BLaER1 treated with 17β-estradiol and CSF1 and Interleukin-3, amounts not matched to agents 10 nM and 100 nM (cell line): ENCODE results near the gene ALX3.

Source experiments
- H3K27ac ChIP-seq, 11 experiments: shearing (Covaris generic); formaldehyde crosslinking; 2 replicates each; pipeline ENCODE4 v1.8.1; 2022
- H3K27me3 ChIP-seq, 11 experiments: shearing (Covaris generic); formaldehyde crosslinking; 2 replicates each; pipeline ENCODE4 v1.8.1; 2022
- H3K36me3 ChIP-seq, 11 experiments: shearing (Covaris generic); formaldehyde crosslinking; 2 replicates each; pipeline ENCODE4 v1.8.1; 2022
- H3K4me1 ChIP-seq, 10 experiments: shearing (Covaris generic); formaldehyde crosslinking; 2 replicates each; pipeline ENCODE4 v1.8.1; 2022
- H3K4me2 ChIP-seq, 11 experiments: shearing (Covaris generic); formaldehyde crosslinking; 2 replicates each; pipeline ENCODE4 v1.8.1; 2022
- H3K4me3 ChIP-seq, 10 experiments: shearing (Covaris generic); formaldehyde crosslinking; 2 replicates each; pipeline ENCODE4 v1.8.1; 2022
- H3K9ac ChIP-seq, 11 experiments: shearing (Covaris generic); formaldehyde crosslinking; 2 replicates each; pipeline ENCODE4 v1.8.1; 2022
- H3K9me3 ChIP-seq, 11 experiments: shearing (Covaris generic); formaldehyde crosslinking; replicated peaks in 1 of 11; 2 replicates each; pipeline ENCODE4 v1.8.1; 2022
- H4K20me1 ChIP-seq, 11 experiments: shearing (Covaris generic); formaldehyde crosslinking; 2 replicates each; pipeline ENCODE4 v1.8.1; 2022
- Cebpa-rat ChIP-seq, 11 experiments: shearing (Covaris generic); IDR thresholded peaks; 2 replicates each; pipeline ENCODE4 v1.8.1; 2022

ALX3 gene

DNA sequence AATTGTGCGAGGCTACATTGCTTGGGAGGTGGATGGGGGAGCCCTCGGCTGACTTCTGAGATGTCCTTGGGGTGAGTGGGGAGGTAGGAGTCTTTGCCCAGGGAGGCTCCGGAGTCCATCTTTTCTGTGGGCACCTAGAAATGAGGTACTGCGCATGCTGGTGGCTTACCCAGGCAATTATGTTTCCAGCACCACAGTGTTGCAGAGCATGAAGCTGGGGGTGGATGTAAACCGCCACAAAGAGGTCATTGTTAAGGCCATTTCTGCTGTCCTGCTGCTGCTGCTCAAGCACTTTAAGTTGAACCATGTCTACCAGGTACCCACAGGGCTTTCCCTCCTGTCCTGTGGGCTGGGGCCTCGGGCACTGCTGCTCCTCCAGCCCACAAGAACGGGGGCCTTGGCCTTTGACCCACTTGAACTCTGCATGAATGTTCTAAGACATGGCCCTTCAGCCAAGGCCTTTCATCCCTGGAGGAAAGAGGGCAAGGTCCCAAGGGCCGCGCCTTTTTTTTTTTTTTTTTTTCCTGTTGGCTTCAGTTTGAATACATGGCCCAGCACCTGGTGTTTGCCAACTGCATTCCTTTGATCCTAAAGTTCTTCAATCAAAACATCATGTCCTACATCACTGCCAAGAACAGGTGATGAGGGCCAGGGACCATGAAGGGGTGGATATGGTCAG is 21.4 kb downstream of the ALX3 start:
- Histone ChIP-seq H3K27ac (no peak overlapping the region), H4K20me1 (peaks cover 3 to 70% (median 29%) of the 10 kb centered on the region in 11 experiments; a peak in 15 of 22 replicates), H3K36me3 (peaks cover 100% of the 10 kb centered on the region in 11 experiments), H3K4me2 (no peak overlapping the region), H3K4me1 (peaks cover 0 to 7% (median 0%) of the 10 kb centered on the region in 10 experiments; a peak in 2 of 20 replicates), H3K9me3 (no peaks in the 10 kb centered on the region), H3K27me3 (no peaks in the 10 kb centered on the region), H3K9ac (no peak overlapping the region), H3K4me3 (no peak overlapping the region)
- no peak for TF ChIP-seq Cebpa-rat (IDR thresholded peaks at IDR 0.05)

- H4K20me1 ChIP-seq, result peaks cover 0 to 69% (median 25%) of the 10 kb centered on the region in 11 experiments; a peak in 15 of 22 replicates
- H3K4me3 ChIP-seq, result no peak overlapping the region
- H3K36me3 ChIP-seq, result peaks cover 100% of the 10 kb centered on the region in 11 experiments
- H3K4me1 ChIP-seq, result peaks cover 0 to 11% (median under 1%) of the 10 kb centered on the region in 10 experiments; a peak in 9 of 20 replicates
- no peak overlapping the region for H3K4me2 ChIP-seq
- H3K9ac ChIP-seq, result no peak overlapping the region; a peak in 1 of 22 replicates
- H3K27me3 ChIP-seq, result no peaks in the 10 kb centered on the region
- no peak overlapping the region for H3K27ac ChIP-seq
- H3K9me3 ChIP-seq, result no peaks in the 10 kb centered on the region
- no peak for TF ChIP-seq Cebpa-rat (IDR thresholded peaks at IDR 0.05)
Measured at GRCh38 chr1:110048240-110048639, 22.2 kb downstream of the ALX3 start.

DNA sequence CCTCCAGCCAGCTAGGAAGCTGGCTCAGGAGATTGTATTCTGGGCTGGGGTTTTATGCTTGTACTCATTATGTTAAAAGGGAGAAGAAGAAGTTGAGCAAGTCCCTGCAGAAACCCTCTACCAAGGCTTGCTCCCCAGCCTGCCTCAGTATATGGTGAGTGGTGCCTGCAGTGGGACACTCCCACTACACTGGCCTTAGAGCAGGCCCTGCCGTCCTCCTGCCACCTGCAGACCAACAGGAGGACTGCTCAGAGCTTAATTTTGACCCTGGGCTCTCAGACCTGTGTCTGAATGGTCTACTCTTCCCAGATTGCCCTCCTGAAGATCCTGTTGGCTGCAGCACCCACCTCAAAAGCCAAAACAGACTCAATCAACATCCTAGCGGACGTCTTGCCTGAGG is 23.0 kb downstream of the ALX3 start:
- H3K27ac ChIP-seq, result no peak overlapping the region
- no peaks in the 10 kb centered on the region for H3K27me3 ChIP-seq
- no peak overlapping the region for H3K9ac ChIP-seq
- TF ChIP-seq Cebpa-rat (IDR thresholded peaks at IDR 0.05), result no peak
- H3K9me3 ChIP-seq, result no peaks in the 10 kb centered on the region
- peaks cover 0 to 18% (median 8%) of the 10 kb centered on the region in 10 experiments; a peak in 14 of 20 replicates for H3K4me1 ChIP-seq
- H3K4me2 ChIP-seq, result no peak overlapping the region
- H3K36me3 ChIP-seq, result peaks cover 100% of the 10 kb centered on the region in 11 experiments
- peaks cover 0 to 69% (median 26%) of the 10 kb centered on the region in 11 experiments; a peak in 16 of 22 replicates for H4K20me1 ChIP-seq
- no peak overlapping the region for H3K4me3 ChIP-seq

DNA sequence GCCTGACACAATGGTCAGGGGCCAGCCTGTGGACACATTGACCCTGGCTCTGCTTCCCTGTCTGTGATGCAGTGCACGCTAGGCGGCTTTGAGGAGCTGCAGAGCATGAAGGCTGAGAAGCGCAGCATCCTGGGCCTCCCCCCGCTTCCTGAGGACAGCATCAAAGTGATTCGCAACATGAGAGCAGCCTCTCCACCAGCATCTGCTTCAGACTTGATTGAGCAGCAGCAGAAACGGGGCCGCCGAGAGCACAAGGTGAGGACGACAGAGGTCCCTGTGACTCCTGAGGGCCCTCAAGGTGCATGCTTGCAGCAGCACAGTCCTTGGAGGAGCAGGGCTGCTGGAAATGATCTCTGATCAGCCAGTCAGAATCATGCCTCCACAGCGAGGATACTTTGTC is 27.5 kb downstream of the ALX3 start:
- H3K9ac ChIP-seq, result peak overlapping the region in 6 of 11 experiments; percentile 7 to 24 (median 13); a peak in 3 of 22 replicates
- H3K9me3 ChIP-seq, result no peaks in the 10 kb centered on the region
- no peaks in the 10 kb centered on the region for H3K27me3 ChIP-seq
- no peak overlapping the region for H3K27ac ChIP-seq
- TF ChIP-seq Cebpa-rat (IDR thresholded peaks at IDR 0.05), result no peak
- H3K4me3 ChIP-seq, result no peak overlapping the region
- H3K4me1 ChIP-seq, result peaks cover 0 to 20% (median 17%) of the 10 kb centered on the region in 10 experiments; a peak in 16 of 20 replicates
- peaks cover 0 to 58% (median 22%) of the 10 kb centered on the region in 11 experiments; a peak in 16 of 22 replicates for H4K20me1 ChIP-seq
- H3K36me3 ChIP-seq, result peaks cover 100% of the 10 kb centered on the region in 11 experiments
- peak overlapping the region in 7 of 11 experiments; percentile 41 to 67 (median 61); a peak in 14 of 22 replicates for H3K4me2 ChIP-seq

- peaks cover 86 to 98% (median 90%) of the 10 kb centered on the region in 11 experiments for H3K36me3 ChIP-seq
- H3K9me3 ChIP-seq, result no peaks in the 10 kb centered on the region
- H3K4me3 ChIP-seq, result no peak overlapping the region
- H3K27ac ChIP-seq, result no peak overlapping the region
- H3K9ac ChIP-seq, result no peak overlapping the region
- peaks cover 8 to 81% (median 45%) of the 10 kb centered on the region in 11 experiments; a peak in 19 of 22 replicates for H4K20me1 ChIP-seq
- H3K27me3 ChIP-seq, result no peaks in the 10 kb centered on the region
- no peak for TF ChIP-seq Cebpa-rat (IDR thresholded peaks at IDR 0.05)
- peaks cover 15 to 35% (median 30%) of the 10 kb centered on the region in 10 experiments for H3K4me1 ChIP-seq
- H3K4me2 ChIP-seq, result no peak overlapping the region
Measured at GRCh38 chr1:110040548-110040947, 29.9 kb downstream of the ALX3 start.

GRCh38 chr1:110039641-110040040 is 30.8 kb downstream of the ALX3 start:
- no peak overlapping the region for H3K4me3 ChIP-seq

DNA sequence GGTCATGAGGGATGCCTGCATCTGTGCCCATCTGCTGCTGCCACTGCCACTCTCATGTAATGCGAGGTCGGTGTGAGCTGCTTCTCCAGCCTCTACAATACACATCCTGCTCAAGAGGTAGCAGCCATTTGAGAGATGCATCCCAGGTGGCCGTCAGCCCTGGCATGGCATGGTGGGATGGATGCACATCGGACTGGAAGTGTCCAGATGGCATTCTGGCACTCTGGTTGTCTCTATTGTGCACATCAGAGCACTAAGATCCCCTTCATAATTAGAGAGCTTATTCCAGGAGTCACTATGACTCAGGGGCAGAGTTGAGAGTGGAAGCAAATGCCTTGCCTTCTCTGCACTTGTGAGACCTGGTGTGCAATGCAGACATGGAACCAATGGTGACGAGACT is 32.2 kb downstream of the ALX3 start:
- H3K4me3 ChIP-seq, result no peak overlapping the region
- no peak overlapping the region for H3K4me2 ChIP-seq
- H3K36me3 ChIP-seq, result peaks cover 63 to 75% (median 67%) of the 10 kb centered on the region in 11 experiments
- H3K4me1 ChIP-seq, result peaks cover 26 to 47% (median 40%) of the 10 kb centered on the region in 10 experiments
- no peak overlapping the region for H3K27ac ChIP-seq
- no peaks in the 10 kb centered on the region for H3K9me3 ChIP-seq
- no peaks in the 10 kb centered on the region for H3K27me3 ChIP-seq
- no peak for TF ChIP-seq Cebpa-rat (IDR thresholded peaks at IDR 0.05)
- no peak overlapping the region for H3K9ac ChIP-seq
- peaks cover 5 to 81% (median 49%) of the 10 kb centered on the region in 11 experiments; a peak in 18 of 22 replicates for H4K20me1 ChIP-seq

More at GRCh38 chr1:110039641-110040040, 30.8 kb downstream of the ALX3 start:
- H3K36me3 ChIP-seq, result peaks cover 77 to 89% (median 81%) of the 10 kb centered on the region in 11 experiments
- no peak overlapping the region for H3K27ac ChIP-seq
- H4K20me1 ChIP-seq, result peaks cover 8 to 88% (median 49%) of the 10 kb centered on the region in 11 experiments; a peak in 19 of 22 replicates
- TF ChIP-seq Cebpa-rat (IDR thresholded peaks at IDR 0.05), result no peak
- H3K4me2 ChIP-seq, result no peak overlapping the region
- peaks cover 17 to 39% (median 33%) of the 10 kb centered on the region in 10 experiments for H3K4me1 ChIP-seq
- no peaks in the 10 kb centered on the region for H3K27me3 ChIP-seq
- no peaks in the 10 kb centered on the region for H3K9me3 ChIP-seq
- H3K9ac ChIP-seq, result no peak overlapping the region

DNA sequence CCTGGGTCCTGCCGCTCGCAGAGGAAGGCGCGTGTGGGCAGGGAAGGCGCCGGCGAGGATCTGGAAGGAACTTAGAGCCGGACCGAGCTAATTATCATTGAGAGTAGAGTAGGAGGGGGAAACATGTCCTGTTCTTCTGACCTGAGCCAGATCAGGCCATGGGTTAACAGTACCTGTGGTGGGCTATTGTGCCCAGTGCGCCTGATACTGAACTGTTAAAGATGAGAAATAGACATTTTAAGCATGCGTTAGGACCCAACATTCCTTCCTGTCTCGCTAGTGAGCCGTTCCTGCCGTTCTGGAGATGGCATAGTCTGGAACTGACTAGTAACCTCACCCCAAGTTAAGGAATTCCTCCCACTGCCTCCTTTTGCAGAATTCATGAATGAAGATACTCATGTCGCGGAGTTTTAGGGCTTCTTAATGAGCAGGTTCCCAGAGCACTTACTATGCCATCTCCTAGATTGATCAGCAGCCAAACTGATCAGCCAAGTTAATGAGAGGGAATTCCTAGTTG is 35.2 kb downstream of the ALX3 start:
- Histone ChIP-seq H3K36me3 (peaks cover 33 to 46% (median 38%) of the 10 kb centered on the region in 11 experiments), H3K27me3 (no peaks in the 10 kb centered on the region), H3K27ac (peak overlapping the region; percentile 84 to 96 (median 92)), H3K9ac (peak overlapping the region; percentile 93 to 98 (median 95)), H4K20me1 (peaks cover 0 to 51% (median 33%) of the 10 kb centered on the region in 11 experiments; a peak in 17 of 22 replicates), H3K4me1 (peaks cover 29 to 53% (median 41%) of the 10 kb centered on the region in 10 experiments), H3K4me2 (peak overlapping the region; percentile 86 to 98 (median 95)), H3K4me3 (peak overlapping the region; percentile 84 to 98 (median 90)), H3K9me3 (no peaks in the 10 kb centered on the region)
- no peak for TF ChIP-seq Cebpa-rat (IDR thresholded peaks at IDR 0.05)
